PC-3 (cell line): ENCODE results near the gene CTDSP2.
"Not testable (repeated sequence)": the region's sequence is repeated elsewhere in the genome, so short reads cannot be mapped to it uniquely, and the experiment has no call there.

Source experiments
- CTCF ChIP-seq: fragments of 300-600 bp; sonication (generic); conservative IDR thresholded peaks from 2 replicates; pipeline ENCODE4 v1.5.1; 2017; ENCODE audit warnings: antibody characterized with exemption, low read depth, mild to moderate bottlenecking, low read length
- EZH2 ChIP-seq: fragments of 300-600 bp; sonication (generic); IDR thresholded peaks from one replicate; pipeline ENCODE4 v1.6.1; 2017; ENCODE audit warnings: antibody characterized with exemption, mild to moderate bottlenecking, low read length; ENCODE audit not compliant: unreplicated experiment

GRCh38 chr12:57881035-57881434, 34.5 kb upstream of the CTDSP2 start:
- TF ChIP-seq EZH2, CTCF: not testable (repeated sequence)
